ENCODE measurements around the gene ALK. TPM values are rescaled to one million over a fixed set of nuclear protein-coding genes. Genes with fewer than 3 reads are reported as not detected.

The ALK gene
- total RNA-seq, 2 donors from 2014 or later, result 0.37 TPM; not detected in 1

DNA sequence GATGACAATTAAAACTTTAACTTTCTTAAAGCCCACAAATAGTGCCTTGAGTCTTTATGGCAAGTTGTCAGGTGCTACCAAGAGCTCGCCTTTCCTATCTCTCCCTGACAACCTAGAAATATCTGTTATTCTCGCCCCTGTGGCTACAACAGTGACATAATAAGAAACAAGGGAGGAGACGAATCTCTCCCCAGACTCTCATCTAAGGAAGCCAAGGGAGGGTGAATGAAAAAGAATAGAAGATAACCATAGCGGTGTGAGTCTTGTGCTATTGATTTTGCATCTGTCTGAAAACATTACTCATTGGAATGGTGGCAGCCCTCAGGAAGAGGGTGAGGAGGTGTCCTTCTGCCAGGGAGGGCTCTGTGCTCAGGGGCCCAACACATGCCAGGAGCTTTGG, 114.3 kb downstream of the ALK start:
- no peak for DNase-seq (ENCODE audit: low spot score)
- intact Hi-C loops (cut with DNase I), result no loop called here

DNA sequence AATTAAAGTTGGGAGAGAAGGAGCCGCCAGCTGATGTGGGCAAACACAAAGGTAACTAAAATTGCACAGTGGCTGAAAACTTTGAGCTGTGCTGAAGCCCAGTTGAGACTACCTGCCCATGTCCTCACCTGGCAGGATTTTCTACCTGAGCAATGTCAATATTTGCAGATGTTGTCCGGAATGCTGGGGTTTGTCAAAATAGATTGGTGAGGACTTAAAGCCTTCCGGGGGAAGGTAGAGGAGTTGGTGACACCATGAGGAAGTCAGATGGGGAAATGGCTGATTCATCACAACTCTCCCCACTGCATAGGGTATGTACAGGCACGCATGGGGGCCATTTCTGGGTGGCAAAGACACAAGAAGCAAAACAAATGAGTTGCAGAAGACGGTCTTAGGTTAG, 114.9 kb downstream of the ALK start:
- no peak for DNase-seq (ENCODE audit: low spot score)
- intact Hi-C loops (cut with DNase I), result no loop called here

DNA sequence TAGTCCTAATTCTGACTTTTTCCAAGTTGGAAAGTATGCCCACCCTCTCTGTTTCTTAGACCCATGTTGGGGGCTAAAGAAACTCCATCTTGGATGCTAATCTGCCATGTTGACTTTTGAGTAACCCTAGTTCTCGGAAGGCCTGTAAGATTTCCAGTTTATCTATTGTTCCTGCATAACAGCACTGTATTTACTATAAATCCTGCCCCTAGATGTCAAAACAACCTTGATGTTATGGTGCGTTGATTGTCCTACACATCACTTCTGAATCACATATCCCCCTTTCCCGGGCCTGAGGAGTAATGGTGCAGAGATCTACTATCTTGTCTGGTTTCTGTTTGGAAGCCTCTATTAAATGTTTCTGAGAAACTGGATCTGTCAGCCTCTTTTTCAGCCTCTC, 116.7 kb downstream of the ALK start:
- intact Hi-C loops (cut with DNase I), result no loop called here
- DNase-seq (ENCODE audit: low spot score), result no peak

DNA sequence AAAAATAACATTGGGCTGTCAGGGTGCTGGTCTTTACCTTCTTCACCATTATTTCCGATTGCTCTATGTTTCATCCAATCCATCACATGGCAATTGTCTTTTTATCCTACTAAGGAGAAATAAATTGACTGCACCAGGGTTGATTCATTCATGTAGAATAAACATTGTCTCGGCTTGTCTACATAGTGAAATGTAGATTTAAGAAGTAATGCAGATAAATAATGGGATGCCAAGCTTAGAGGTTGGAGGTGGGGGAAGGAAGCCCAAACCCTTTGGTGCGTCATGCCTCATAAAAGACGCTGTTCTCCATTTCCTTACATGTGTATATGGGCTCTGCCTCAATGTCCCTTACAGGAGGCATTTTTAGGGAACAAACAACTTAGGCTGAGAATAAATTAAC, 117.8 kb downstream of the ALK start:
- intact Hi-C loops (cut with DNase I), result no loop called here
- no peak for DNase-seq (ENCODE audit: low spot score)

DNA sequence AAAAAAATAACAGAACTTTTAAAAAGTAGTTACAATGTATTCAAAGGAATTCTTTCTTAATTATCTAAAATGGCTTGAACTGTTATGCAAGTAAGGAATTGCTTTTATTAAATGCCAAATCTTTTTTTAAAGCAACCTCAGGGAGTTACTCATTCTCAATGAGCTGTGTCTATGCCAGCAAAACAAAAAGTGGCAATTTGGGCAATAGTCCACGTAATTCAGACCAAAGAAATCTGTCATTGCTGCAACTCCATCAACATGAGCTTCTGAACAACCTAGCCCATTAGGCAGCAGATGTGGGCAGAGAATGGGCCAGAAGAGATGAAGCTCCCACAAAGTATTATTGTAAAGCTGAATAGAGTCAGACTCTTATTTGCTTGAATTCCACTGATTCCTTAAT, 118.4 kb downstream of the ALK start:
- intact Hi-C loops (cut with DNase I), result no loop called here
- no peak for DNase-seq (ENCODE audit: low spot score)

DNA sequence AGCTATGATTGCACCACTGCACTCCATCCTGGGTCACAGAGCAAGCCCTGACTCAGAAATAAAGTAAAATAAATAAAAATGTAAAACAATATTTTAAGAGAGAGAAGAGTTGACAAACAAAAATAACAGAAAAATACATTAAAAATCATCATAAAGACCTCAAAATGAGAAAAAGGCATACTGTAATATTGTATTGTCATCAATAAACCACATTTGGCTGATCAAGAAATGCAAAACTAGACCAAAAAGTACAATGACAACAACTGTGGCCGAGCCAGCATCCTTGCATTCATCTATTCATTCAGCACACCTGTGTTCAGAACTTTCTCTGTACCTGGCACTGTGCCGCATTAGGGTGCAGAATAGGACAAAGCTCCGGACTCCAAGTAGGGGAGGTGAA, 121.8 kb downstream of the ALK start:
- no peak for DNase-seq (ENCODE audit: low spot score)
- intact Hi-C loops (cut with DNase I), result no loop called here

DNA sequence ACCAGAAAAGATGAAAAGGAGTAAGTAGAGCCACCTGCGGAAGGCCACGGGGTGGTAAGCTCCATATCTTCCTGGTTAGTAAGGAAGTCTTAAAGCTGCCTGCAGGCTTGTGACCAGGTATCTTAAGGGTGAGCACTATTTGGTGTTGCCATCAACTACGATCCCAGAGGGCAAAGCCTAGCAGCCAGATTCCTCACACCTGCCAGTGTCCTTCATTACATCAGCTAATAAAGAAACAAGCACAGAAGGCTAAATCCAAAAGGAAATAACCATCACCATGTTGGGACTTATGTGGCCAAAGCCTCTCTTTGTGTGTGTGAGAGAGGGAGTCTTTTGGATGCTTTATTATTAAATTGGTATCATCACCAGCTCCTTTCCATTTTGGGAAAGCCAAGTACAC, 123.5 kb downstream of the ALK start:
- intact Hi-C loops (cut with DNase I), result no loop called here
- DNase-seq (ENCODE audit: low spot score), result no peak

DNA sequence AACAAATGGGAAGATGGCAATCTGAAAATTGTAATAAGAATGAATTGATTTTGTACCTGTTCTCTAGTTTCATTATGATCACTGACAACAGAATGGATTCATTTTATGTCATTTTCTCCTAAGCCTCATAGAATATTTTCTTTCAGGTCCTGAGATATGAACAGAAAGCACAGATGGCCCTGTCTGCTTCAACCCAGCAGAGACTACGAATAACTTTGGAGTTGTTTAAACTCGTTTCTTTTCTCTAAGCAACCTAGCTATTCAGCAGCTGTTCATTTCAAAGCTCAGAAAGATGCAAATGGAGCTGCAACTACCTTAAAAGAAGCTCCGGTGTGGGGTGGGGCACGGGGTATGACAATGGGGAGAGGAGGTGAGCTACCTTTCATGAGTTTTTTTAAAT, 124.9 kb downstream of the ALK start:
- intact Hi-C loops (cut with DNase I), result no loop called here

DNA sequence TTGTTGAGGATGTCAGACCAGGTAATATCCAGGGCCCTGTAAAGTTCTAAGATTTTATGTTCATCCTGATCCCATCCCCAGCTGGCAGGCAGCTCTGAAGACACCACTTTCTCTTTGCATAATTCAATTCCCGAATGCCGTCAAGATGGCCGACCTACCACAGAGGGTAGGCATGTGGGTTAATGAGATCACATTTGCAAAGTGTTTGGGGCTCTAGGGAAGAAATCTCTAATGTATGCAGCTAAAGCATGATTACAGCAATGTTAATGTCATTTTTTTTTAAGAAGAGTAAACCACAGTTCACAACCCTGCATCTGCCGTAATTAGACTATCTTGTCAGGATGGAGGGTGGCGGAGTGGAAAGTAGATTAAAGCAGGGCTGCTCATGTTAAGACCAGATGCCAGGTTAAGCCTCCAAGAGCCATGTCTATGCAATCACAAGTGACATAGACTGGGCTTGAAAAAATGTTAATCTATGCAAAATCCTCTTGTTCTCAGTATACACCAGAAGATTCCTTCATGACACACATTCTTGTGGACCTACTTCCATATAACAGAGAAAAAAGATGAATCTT, 131.4 kb downstream of the ALK start:
- no peak for DNase-seq (ENCODE audit: low spot score)
- intact Hi-C loops (cut with DNase I), result no loop called here

More for the DNA sequence above, 124.9 kb downstream of the ALK start:
- no peak for DNase-seq (ENCODE audit: low spot score)

DNA sequence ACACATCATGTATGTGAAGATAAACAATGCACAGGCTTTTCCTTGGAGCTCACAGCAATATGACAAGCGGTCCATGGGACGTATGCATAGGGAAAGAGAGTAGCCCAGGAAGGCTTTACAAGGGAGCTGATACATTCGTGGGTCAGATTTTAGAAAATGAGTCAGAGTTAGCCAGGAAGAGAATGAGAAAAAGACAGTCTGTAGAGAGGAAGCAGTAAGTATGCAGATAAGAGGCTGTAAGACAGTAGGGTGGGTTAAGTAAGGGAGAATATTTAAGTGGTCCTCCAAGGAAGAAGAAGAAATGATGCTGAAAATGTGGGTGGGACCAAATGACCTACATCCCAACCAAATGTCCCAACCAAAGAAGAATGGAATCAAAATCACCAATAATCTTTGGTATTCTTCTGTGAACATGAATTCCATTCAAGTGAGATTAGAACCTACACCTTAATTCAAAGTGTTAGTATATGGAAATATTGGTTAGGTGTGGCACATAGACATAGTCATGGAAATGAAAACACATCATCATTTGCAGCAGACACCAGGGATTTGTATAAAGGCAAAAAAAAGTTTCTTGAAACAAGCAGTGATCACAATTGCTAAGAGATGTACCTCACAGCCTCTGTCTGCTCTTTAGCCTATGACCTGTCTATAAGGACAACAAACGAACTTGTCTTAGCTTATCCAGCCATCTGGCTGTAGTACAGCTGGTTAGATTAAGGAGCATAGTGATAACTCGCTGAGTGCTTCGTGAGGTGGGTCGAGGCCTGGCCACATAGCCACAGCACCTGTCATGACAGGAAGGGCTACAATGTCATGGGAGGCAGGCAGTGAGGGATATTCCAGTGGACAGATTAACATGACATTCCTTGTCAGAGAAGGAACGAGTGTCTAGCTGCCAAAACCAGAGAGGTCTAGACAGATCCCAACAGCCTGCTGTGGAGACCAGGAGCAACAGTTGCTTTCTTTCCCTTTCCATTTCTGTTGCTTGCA, 133.6 kb downstream of the ALK start:
- DNase-seq (ENCODE audit: low spot score), result no peak
- intact Hi-C loops (cut with DNase I), result no loop called here

DNA sequence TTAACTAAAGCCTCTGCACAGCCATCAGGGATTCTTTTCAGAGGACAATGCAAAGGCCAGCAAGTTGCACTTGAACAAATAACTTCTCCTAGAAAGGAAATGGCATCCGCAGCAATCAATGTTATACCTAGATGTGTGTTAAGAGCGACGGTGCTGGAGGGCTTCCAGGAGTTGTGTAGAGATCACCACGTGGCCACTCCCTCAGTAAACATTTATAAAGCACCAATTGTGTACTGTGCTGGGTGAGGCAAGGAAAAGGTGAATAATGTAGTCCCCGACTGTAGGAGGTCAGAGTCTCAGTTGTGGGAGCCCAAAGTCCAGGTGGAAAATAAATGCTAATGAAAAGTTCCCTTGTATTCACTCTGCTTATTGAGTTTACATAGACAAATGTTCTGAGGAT, 135.0 kb downstream of the ALK start:
- intact Hi-C loops (cut with DNase I), result no loop called here
- DNase-seq (ENCODE audit: low spot score), result no peak

DNA sequence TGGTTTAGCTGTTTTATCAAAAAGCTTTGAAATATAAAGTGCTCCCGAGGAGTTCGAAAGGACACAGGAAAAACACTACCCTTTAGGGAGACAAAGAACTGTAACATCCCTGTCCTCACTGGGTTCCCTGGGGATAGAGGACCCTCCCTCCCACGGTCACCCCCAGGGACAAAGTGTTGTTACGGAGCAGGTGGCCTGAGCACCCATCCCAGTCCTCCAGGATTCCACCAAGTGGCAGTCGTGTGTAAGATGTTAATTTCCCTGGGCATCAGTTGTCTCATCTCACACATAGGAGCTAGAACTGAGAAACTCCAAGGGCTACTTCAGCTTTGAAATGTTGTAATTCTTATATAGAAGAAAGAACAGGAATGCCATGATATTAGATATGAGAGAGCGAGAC, 137.7 kb downstream of the ALK start:
- DNase-seq (ENCODE audit: low spot score), result no peak
- intact Hi-C loops (cut with DNase I), result no loop called here

DNA sequence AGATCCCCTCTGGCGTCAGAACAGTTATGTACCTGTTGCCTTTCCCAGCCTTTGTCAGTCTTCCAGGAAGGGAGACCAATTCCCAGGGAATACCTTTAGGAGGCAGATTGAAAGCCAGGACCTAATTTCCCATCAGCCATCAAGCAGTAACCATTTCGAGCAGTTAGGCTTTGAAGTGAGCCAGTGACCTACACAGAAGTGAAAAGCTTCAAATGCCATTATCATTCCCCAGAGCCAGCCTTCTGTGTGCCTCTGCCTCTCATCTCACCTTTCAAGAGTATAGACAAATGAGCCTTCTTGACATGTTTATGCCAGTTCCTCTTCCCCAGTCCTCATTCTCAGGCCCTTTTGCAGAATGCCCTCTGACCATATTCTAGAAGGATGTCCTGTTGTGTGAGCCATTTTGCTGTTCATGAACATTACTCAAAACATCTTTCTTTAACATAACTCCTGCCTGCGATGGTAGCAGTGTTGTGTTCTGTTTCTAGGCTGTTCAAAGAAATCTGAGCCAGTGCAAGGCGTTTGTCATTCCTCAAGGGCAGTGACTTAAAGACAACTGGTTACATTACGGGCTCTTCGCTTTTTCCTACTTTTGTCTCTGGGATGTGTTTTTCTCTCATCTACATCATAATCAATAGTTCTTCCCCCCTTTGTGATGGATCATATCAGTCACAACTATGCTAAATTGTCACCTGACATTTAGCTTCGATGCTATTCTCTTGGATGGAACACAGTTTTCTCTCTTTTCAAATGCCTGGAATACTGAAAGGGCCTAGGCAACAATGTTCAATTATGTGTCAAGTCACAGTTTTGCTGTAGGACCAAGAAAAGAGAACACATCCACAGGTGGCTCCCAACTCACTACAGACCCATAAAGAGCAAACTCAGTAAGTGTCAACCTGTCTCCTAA, 138.6 kb downstream of the ALK start:
- intact Hi-C loops (cut with DNase I), result no loop called here
- DNase-seq (ENCODE audit: low spot score), result no peak

DNA sequence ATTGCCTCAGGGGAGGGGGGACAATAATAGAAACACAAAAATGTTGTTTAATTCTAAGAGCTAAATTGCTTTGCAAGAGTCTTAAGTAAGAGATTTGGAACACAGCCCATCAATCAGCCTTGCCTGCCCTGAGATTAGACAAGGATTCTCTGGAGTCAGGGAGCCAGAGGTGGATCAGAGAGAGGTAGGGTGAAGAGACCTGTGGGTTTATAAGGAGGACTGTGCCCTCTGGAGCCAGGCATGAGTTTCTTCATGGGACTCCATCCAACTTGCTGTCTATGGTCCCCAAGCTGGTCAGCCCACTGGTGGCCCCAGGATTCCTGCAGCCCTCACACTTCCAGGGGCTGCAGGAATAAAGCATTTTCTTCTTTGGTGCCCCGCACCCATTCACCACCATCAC, 139.3 kb downstream of the ALK start:
- intact Hi-C loops (cut with DNase I), result no loop called here
- DNase-seq (ENCODE audit: low spot score), result no peak

DNA sequence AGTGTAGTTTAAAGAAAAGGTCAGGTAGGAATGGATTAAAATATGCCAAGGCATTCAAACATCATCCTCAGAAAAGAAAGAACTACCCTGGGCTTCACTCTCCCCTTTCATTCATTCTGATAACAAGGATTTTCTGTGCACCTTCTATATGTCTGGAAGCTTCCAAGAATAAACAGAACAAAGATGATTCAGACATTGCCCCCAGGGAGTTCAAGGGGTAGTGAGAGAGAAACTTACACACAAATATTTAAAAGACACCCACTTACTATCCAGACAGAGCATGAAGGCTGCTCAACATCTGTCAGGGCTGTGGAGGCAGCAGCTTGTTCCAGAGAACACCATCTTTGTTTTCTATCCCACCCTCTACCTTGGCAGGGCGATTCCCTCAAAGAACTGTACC, 140.5 kb downstream of the ALK start:
- no peak for DNase-seq (ENCODE audit: low spot score)
- intact Hi-C loops (cut with DNase I), result no loop called here

DNA sequence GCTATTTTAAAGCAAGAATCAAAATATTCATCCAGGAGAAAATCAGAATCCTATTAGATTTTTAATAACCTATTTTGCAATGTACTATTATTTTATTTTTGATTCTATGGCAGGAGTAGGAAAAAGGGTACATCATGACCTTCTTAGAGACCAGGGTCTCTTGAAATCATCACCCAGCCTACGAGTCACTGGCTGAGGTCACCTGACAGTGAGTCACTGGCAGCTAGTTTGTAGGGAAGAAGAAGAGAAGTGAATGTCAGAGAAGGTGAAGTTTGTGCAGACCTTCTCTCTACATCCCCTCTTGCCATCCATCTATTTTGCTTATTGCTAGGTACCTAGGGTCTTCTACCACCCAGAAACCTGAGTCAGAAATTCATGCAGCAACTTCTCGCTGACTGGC, 144.2 kb downstream of the ALK start:
- DNase-seq (ENCODE audit: low spot score), result no peak
- intact Hi-C loops (cut with DNase I), result no loop called here

DNA sequence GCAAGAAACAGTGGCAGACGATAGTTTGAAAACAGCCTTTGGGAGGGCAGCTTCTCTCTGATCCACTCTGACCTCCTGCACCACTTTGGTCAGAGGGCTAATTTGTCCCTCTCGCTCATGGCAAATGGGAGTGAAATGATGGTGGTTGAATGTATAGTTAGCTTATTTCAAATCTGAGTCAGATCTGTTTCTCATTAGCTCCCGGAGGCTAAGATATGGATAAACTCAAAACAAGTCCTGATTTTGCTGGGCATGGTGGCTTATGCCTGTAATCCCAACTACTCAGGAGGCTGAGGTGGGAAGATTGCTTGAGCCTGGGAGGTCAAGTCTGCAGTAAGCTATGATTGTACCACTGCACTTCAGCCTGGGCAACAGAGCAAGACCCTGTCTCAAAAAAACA, 145.0 kb downstream of the ALK start:
- no peak for DNase-seq (ENCODE audit: low spot score)
- intact Hi-C loops (cut with DNase I), result no loop called here

DNA sequence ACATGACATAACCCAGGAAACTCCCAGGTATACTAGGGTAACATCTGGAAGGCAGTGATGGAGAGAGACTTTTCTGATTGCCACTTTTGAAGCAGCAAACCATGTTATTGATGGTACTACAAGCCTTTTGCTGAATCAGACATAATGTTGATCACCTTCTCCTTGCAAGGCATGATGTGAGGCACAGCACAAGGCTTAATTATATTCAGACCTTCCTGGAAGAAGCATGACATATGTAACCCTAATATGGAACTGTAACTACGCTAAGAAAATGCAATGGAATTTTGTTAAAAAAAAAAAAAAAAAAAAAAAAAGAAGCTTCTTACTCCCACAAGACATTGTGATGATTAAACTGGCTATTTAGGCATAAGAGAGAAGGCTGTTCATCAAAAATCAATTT, 145.4 kb downstream of the ALK start:
- DNase-seq (ENCODE audit: low spot score), result no peak
- intact Hi-C loops (cut with DNase I), result no loop called here

DNA sequence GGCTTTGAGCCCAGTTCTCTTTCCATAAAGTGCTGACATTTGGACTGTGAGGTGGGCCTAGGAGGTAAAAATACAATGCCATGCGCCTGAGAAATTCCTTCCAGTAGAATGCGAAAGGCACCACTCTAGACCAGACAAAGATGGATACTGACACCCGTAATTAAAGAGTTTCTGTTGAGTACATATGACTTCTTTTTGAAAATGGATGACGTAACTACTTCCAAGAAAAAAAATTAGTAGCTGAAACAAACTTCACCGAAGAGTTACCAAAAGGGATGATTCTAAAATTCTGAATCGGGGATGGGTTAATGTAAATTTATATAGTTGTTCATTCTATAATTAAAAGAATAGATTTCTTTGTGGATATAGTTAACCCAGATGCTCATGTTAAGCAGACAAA, 146.8 kb downstream of the ALK start:
- DNase-seq (ENCODE audit: low spot score), result no peak
- intact Hi-C loops (cut with DNase I), result no loop called here

DNA sequence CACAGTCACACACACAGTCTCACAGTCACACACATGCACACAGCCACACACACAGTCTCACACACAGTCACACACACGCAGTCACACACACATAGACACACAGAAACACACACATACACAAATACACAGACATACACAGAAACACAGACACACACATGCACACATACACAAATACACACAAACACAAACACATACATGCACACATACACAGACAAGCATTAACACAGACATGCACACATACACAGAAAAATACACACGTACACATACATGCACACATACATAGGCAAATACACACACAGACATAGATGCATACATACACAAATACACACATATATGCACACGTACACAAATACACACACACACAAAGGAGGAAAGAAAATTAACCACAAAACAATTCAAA, 150.5 kb downstream of the ALK start:
- DNase-seq (ENCODE audit: low spot score), result no peak
- intact Hi-C loops (cut with DNase I), result no loop called here
